AG04450 (cell line): ENCODE data around the gene ALDH7A1. TPM values are rescaled to one million over a fixed set of nuclear protein-coding genes. Genes with fewer than 3 reads are reported as not detected.

ENCODE experiments used
- CTCF ChIA-PET: fragments of 300-600, 350-600 bp; formaldehyde crosslinking; extraction: SDS; loops from one replicate; lab custom pipeline; 2022; ENCODE audit warnings: antibody characterized with exemption, inconsistent platforms; lab: Charles Lee
- POLR2A ChIA-PET: fragments of 350-600 bp; formaldehyde crosslinking; extraction: SDS; loops from one replicate; lab custom pipeline; 2021; ENCODE audit warnings: antibody characterized with exemption, inconsistent platforms; lab: Yijun Ruan, JAX
- DNase-seq: peaks from one replicate; pipeline ENCODE4 v3.0.0-alpha.2; 2011; ENCODE audit warnings: low read depth, low spot score
- H3K27ac ChIP-seq: one replicate; pipeline ENCODE4 v1.5.1; 2012; ENCODE audit warnings: low read depth, low read length, control low read depth
- H3K27me3 ChIP-seq: one replicate; pipeline ENCODE4 v1.6.0; 2012; ENCODE audit warnings: low read length; ENCODE audit not compliant: control insufficient read depth, insufficient read depth
- H3K4me3 ChIP-seq: 2 replicates; pipeline ENCODE4 v1.5.1; 2011; ENCODE audit warnings: mild to moderate bottlenecking, low read depth, low read length, control low read depth
- H3K9me3 ChIP-seq: 2 replicates; pipeline ENCODE4 v1.5.1; 2012; ENCODE audit warnings: low read length; ENCODE audit not compliant: control insufficient read depth, insufficient read depth
- CTCF ChIP-seq: IDR thresholded peaks from 2 replicates; pipeline ENCODE4 v1.5.1; 2011; ENCODE audit warnings: low read depth, low read length, control low read depth, inconsistent platforms
- polyA minus RNA-seq: library from RNA; depleted of rRNA, polyadenylated mRNA; stranded (reverse); fragments of >200 nt; gene quantifications from 2 replicates; pipeline ENCODE4 v1.2.3, GENCODE V29; 2011; rRNA and poly(A)+ RNA removed
- polyA plus RNA-seq: library from polyadenylated mRNA; depleted of rRNA; stranded (reverse); fragments of >200 nt; gene quantifications from 2 replicates; pipeline ENCODE4 v1.2.3, GENCODE V29; 2011; rRNA removed

The ALDH7A1 gene
- polyA plus RNA-seq (82.2 and 97.2 TPM in 2 replicates), polyA minus RNA-seq (46.5 and 56.3 TPM in 2 replicates)

DNA sequence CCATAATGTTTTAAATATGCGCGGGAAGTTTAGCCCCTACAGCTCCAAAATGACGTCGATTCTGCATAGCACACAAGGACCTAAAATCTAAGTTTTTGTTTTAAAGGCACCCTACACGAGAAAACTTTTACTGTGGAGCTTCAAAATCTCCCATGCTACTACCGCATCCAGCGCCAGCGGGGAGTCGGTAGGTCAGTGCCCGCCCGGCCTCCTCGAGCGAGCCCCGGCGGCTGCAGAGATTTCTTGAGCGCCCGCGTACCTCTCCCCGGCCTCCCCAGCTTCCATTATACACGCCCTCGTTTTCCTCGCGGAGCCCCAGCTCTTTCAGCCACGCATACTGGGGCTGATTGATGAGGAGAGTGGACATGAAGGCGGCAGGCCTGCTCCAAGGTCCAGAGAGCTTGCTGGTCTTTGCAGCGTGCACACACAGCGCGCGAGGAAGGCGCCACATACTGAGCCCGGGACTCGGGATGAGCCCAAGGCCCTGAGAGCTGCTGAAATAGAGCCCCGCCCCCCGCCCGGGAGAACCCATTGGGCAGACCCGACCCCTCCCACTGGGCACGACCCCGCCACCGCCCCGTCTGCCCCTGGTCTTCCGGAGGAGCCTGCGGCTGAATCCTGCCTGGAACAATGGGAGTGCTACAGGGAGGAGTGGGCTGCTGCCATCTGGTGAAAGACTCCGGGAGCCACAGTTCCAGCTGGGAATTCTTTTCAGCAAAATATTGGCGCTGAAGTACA, at the start of gene ALDH7A1:
Gene ALDH7A1 (minus strand): TSS at position 472 of the 738 bp plus-strand sequence. CDS start 21 bp downstream, at position 451.
- ChIA-PET CTCF (interaction anchor here (0.6 to 2.7 kb wide), 9 partner anchors 23 to 257 kb away, joined by 3 to 24 read pairs (median 4); no protein-coding TSS in a partner anchor), POLR2A (interaction anchor here (0.7 to 1.3 kb wide), 5 partner anchors 11 to 200 kb away, joined by 3 to 8 read pairs (median 4); no protein-coding TSS in a partner anchor)
- peaks cover 2% of the 10 kb centered on the region; the same call in 1 of the 2 replicates for H3K9me3 ChIP-seq
- DNase-seq: peak; percentile 70
- no peaks in the 10 kb centered on the region for H3K27me3 ChIP-seq
- peak; percentile 62 for TF ChIP-seq CTCF
- peak within 1 kb of the TSS; percentile 73 for H3K4me3 ChIP-seq
- H3K27ac ChIP-seq: peak within 1 kb of the TSS; percentile 87

- CTCF ChIA-PET: no interaction called here
- TF ChIP-seq CTCF: no peak
- POLR2A ChIA-PET: interaction anchor here (0.7 kb wide), 1 partner anchor 190 kb away, joined by 3 read pairs; no protein-coding TSS in a partner anchor
- Histone ChIP-seq H3K27ac (no peak overlapping the region), H3K4me3 (no peak overlapping the region), H3K9me3 (peaks cover 5% of the 10 kb centered on the region), H3K27me3 (no peaks in the 10 kb centered on the region)
- DNase-seq: no peak
Observed at GRCh38 chr5:126641387-126641786, 46.4 kb upstream of the ALDH7A1 start.

DNA sequence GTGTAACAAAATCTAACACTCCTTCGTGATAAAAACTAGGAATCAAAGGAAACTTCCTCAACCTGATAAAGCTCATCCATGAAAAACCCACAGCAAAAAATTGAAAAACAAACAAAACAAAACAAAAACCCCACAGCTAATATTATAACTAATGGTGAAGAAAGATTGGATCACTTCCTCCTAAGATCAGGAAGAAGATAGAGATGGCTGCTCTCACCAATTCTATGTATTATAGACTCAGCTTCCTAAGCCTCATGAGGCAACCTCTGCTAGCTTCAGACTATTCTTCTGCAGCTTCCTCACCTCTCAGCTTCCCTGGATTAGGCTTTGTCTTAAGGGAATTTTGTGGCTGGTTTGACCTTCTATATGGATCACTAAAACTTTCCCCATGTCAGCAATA, 45.8 kb upstream of the ALDH7A1 start:
- H3K4me3 ChIP-seq: no peak overlapping the region
- DNase-seq: no peak
- ChIA-PET CTCF (no interaction called here), POLR2A (no interaction called here)
- peaks cover 5% of the 10 kb centered on the region for H3K9me3 ChIP-seq
- H3K27me3 ChIP-seq: no peaks in the 10 kb centered on the region
- no peak for TF ChIP-seq CTCF
- no peak overlapping the region for H3K27ac ChIP-seq

GRCh38 chr5:126636956-126637355, 41.9 kb upstream of the ALDH7A1 start:
- no peaks in the 10 kb centered on the region for H3K27me3 ChIP-seq
- H3K9me3 ChIP-seq: no peaks in the 10 kb centered on the region
- no peak for DNase-seq
- POLR2A ChIA-PET: no interaction called here
- no peak overlapping the region for H3K4me3 ChIP-seq
- CTCF ChIA-PET: no interaction called here
- H3K27ac ChIP-seq: no peak overlapping the region
- no peak for TF ChIP-seq CTCF

DNA sequence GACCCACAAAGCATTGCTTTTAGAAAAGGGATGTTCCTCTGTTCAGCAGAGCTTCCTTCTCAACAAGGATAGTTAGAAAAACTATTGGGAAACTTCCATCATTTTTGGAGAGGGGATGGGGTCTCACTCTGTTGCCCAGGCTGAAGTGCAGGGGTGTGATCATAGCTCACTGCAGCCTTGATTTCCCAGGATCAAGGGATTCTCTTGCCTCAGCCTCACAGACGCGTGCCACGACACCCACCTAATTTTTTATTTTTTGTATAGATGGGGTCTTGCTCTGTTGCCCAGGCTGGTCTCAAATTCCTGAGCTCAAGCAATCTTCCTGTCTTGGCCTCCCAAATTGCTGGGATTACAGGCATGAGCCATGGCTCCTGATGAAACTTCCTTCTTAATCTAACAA, 40.6 kb upstream of the ALDH7A1 start:
- ChIA-PET CTCF (interaction anchor here (0.7 to 0.8 kb wide), 2 partner anchors 24 to 34 kb away, joined by 3 to 5 read pairs; partner anchors contain the start of gene PHAX), POLR2A (no interaction called here)
- Histone ChIP-seq H3K9me3 (no peaks in the 10 kb centered on the region), H3K4me3 (no peak overlapping the region), H3K27me3 (no peaks in the 10 kb centered on the region), H3K27ac (no peak overlapping the region)
- TF ChIP-seq CTCF: no peak
- no peak for DNase-seq
